SIG-M5 treated with dmso at 0.1 percent for 504 hours (cell line): ENCODE measurements around the gene NRIP3.

Source experiments
- DNase-seq: peaks from one replicate; lab custom pipeline; 2025; ENCODE audit not compliant: unreplicated experiment; lab: John Stamatoyannopoulos, UW

Gene NRIP3

GRCh38 chr11:9003573-9004182, at the start of gene NRIP3:
Gene NRIP3 (minus strand): TSS chr11:9004001. CDS start chr11:9003935, 66 bp downstream.
- DNase-seq = peak; percentile 47

- DNase-seq = no peak
Measured at GRCh38 chr11:9052316-9052715, 48.5 kb upstream of the NRIP3 start.

- no peak for DNase-seq
Measured at GRCh38 chr11:9049959-9050358, 46.2 kb upstream of the NRIP3 start.

- no peak for DNase-seq
Measured at GRCh38 chr11:9047964-9048523, 44.2 kb upstream of the NRIP3 start.

GRCh38 chr11:9046481-9046880, 42.7 kb upstream of the NRIP3 start:
- no peak for DNase-seq

- DNase-seq = no peak
Measured at GRCh38 chr11:9042488-9042887, 38.7 kb upstream of the NRIP3 start.

- DNase-seq = no peak
Measured at GRCh38 chr11:9041747-9042146, 37.9 kb upstream of the NRIP3 start.

GRCh38 chr11:9040410-9040809, 36.6 kb upstream of the NRIP3 start:
- DNase-seq = no peak

- no peak for DNase-seq
Measured at GRCh38 chr11:9039863-9040262, 36.1 kb upstream of the NRIP3 start.

GRCh38 chr11:9039198-9039597, 35.4 kb upstream of the NRIP3 start:
- DNase-seq = no peak

GRCh38 chr11:9038541-9038940, 34.7 kb upstream of the NRIP3 start:
- DNase-seq = no peak

GRCh38 chr11:9037963-9038362, 34.2 kb upstream of the NRIP3 start:
- no peak for DNase-seq

GRCh38 chr11:9037046-9037780, 33.4 kb upstream of the NRIP3 start:
- DNase-seq = no peak

GRCh38 chr11:9030601-9031000, 26.8 kb upstream of the NRIP3 start:
- no peak for DNase-seq

- DNase-seq = no peak
Measured at GRCh38 chr11:9029422-9029821, 25.6 kb upstream of the NRIP3 start.

GRCh38 chr11:9028581-9028980, 24.8 kb upstream of the NRIP3 start:
- no peak for DNase-seq

- no peak for DNase-seq
Measured at GRCh38 chr11:9025101-9025850, 21.5 kb upstream of the NRIP3 start.

- no peak for DNase-seq
Measured at GRCh38 chr11:9022961-9023680, 19.3 kb upstream of the NRIP3 start.

- no peak for DNase-seq
Measured at GRCh38 chr11:9020916-9021315, 17.1 kb upstream of the NRIP3 start.

- DNase-seq = no peak
Measured at GRCh38 chr11:9019861-9020260, 16.1 kb upstream of the NRIP3 start.

- DNase-seq = peak; percentile 87
Measured at GRCh38 chr11:9017773-9018172, 14.0 kb upstream of the NRIP3 start.
